HTERT RPE-1 (cell line): Measurements from ENCODE around the gene NUMA1.

Source experiments
- in situ Hi-C: fragments of 300-500 bp; cut with MboI; formaldehyde crosslinking; loops from 4 replicates; pipeline ENCODE4 v1.14.3; 2020; ENCODE audit warnings: low sequenced_read_pairs

Gene NUMA1

GRCh38 chr11:72066855-72067254, 13.5 kb downstream of the NUMA1 start:
- in situ Hi-C loops, result no loop called here

- in situ Hi-C loops, result no loop called here
Measured at GRCh38 chr11:72061739-72062396, 18.5 kb downstream of the NUMA1 start.

GRCh38 chr11:72058416-72059034, 21.8 kb downstream of the NUMA1 start:
- in situ Hi-C loops, result no loop called here

- in situ Hi-C loops, result loop anchor here (25.0 kb wide), 1 partner anchor 388 kb away; the partner anchor contains the start of gene CLPB
Measured at GRCh38 chr11:72048766-72049460, 31.4 kb downstream of the NUMA1 start.

GRCh38 chr11:72045849-72046248, 34.5 kb downstream of the NUMA1 start:
- in situ Hi-C loops, result loop anchor here (25.0 kb wide), 1 partner anchor 391 kb away; the partner anchor contains the start of gene CLPB

GRCh38 chr11:72042064-72042745, 38.1 kb downstream of the NUMA1 start:
- in situ Hi-C loops, result loop anchor here (25.0 kb wide), 1 partner anchor 395 kb away; the partner anchor contains the start of gene CLPB

GRCh38 chr11:72041364-72042063, 38.8 kb downstream of the NUMA1 start:
- in situ Hi-C loops, result loop anchor here (25.0 kb wide), 1 partner anchor 396 kb away; the partner anchor contains the start of gene CLPB

GRCh38 chr11:72040491-72041363, 39.6 kb downstream of the NUMA1 start:
- in situ Hi-C loops, result loop anchor here (25.0 kb wide), 1 partner anchor 397 kb away; the partner anchor contains the start of gene CLPB

- in situ Hi-C loops, result loop anchor here (25.0 kb wide), 1 partner anchor 397 kb away; the partner anchor contains the start of gene CLPB
Measured at GRCh38 chr11:72039856-72040401, 40.4 kb downstream of the NUMA1 start.

- in situ Hi-C loops, result loop anchor here (25.0 kb wide), 1 partner anchor 398 kb away; the partner anchor contains the start of gene CLPB
Measured at GRCh38 chr11:72039031-72039855, 41.1 kb downstream of the NUMA1 start.

- in situ Hi-C loops, result loop anchor here (25.0 kb wide), 1 partner anchor 399 kb away; the partner anchor contains the start of gene CLPB
Measured at GRCh38 chr11:72038491-72038890, 41.9 kb downstream of the NUMA1 start.

- in situ Hi-C loops, result loop anchor here (25.0 kb wide), 1 partner anchor 400 kb away; the partner anchor contains the start of gene CLPB
Measured at GRCh38 chr11:72037554-72038311, 42.6 kb downstream of the NUMA1 start.

GRCh38 chr11:72036687-72037086, 43.7 kb downstream of the NUMA1 start:
- in situ Hi-C loops, result loop anchor here (25.0 kb wide), 1 partner anchor 401 kb away; the partner anchor contains the start of gene CLPB

GRCh38 chr11:72030472-72031045, 49.8 kb downstream of the NUMA1 start:
- in situ Hi-C loops, result loop anchor here (25.0 kb wide), 1 partner anchor 407 kb away; the partner anchor contains the start of gene CLPB

GRCh38 chr11:72026090-72026489, 54.3 kb downstream of the NUMA1 start:
- in situ Hi-C loops, result loop anchor here (25.0 kb wide), 1 partner anchor 411 kb away; the partner anchor contains the start of gene CLPB

GRCh38 chr11:72024069-72024754, 56.1 kb downstream of the NUMA1 start:
- in situ Hi-C loops, result no loop called here
